ENCODE data around the gene GAB2. TPM values are rescaled to one million over a fixed set of nuclear protein-coding genes. Genes with fewer than 3 reads are reported as not detected.

Gene GAB2
- total and polyA plus RNA-seq, 2 donors (not counting 1 experiment from before 2014, with no cell fraction given), result 5.8 to 85.9 TPM

- H3K79me2 ChIP-seq (ENCODE audit: control insufficient read depth, insufficient read depth, low read length), result no peaks in the 10 kb centered on the region
- no peak overlapping the region for H3K4me2 ChIP-seq (replicated peaks; ENCODE audit: low read depth, low read length, poor library complexity, severe bottlenecking)
- ChIA-PET CTCF (no interaction called here), POLR2A (no interaction called here)
- no peak overlapping the region for H3K27ac Mint-ChIP-seq
- H4K20me1 ChIP-seq (ENCODE audit: control insufficient read depth, insufficient read depth, low read length, poor library complexity, severe bottlenecking), result no peaks in the 10 kb centered on the region
- DNase-seq (no peak), ATAC-seq (ENCODE audit: low read depth) (no peak)
- intact Hi-C loops (cut with micrococcal nuclease), result no loop called here
- no peaks in the 10 kb centered on the region for H3K9me3 Mint-ChIP-seq (ENCODE audit: insufficient read depth)
- no peaks in the 10 kb centered on the region for H3K27me3 Mint-ChIP-seq
- no peaks in the 10 kb centered on the region for H3K4me1 Mint-ChIP-seq
- H3K9me3 ChIP-seq (ENCODE audit: control extremely low read depth in 1 of 3, control insufficient read depth in 2 of 3, insufficient read depth in 1 of 3, low read length in 2 of 3), result no peaks in the 10 kb centered on the region
- no peaks in the 10 kb centered on the region for H3K4me1 ChIP-seq (ENCODE audit: control insufficient read depth in 2 of 2, insufficient read depth in 2 of 2, low read length in 2 of 2)
- WGBS (ENCODE audit: insufficient coverage), result 95% methylated on average over 16 of the region's 16 CpGs
- no peak overlapping the region for H3K27ac ChIP-seq (ENCODE audit: low read length in 2 of 2)
- no peaks in the 10 kb centered on the region for H3K27me3 ChIP-seq (replicated peaks in 1 of 4; ENCODE audit: control extremely low read depth in 1 of 4, control insufficient read depth in 3 of 4, insufficient read depth in 4 of 4, low read length in 3 of 4)
- H3K4me3 ChIP-seq (ENCODE audit: control extremely low read depth in 1 of 5, extremely low read depth in 1 of 5, insufficient read depth in 1 of 5, low read depth in 2 of 5, low read length in 4 of 5), result no peak overlapping the region
- no peak overlapping the region for H3K4me3 Mint-ChIP-seq
- H2AFZ ChIP-seq (ENCODE audit: insufficient read depth, low read depth, low read length, poor library complexity, severe bottlenecking), result no peak overlapping the region
- H3K9ac ChIP-seq (ENCODE audit: low read length), result no peak overlapping the region
- TF ChIP-seq EZH2 (IDR thresholded peaks at IDR 0.05; ENCODE audit: borderline replicate concordance, insufficient read depth, low read depth, low read length, poor library complexity, severe bottlenecking) (no peak), CTCF (IDR thresholded peaks at IDR 0.05) (no peak)
- peaks cover 0 to 2% of the 10 kb centered on the region in 2 experiments for H3K36me3 ChIP-seq (replicated peaks in 1 of 2; ENCODE audit: control extremely low read depth in 1 of 2, control insufficient read depth in 1 of 2, extremely low read depth in 1 of 2, insufficient read depth in 2 of 2, low read length in 1 of 2)
These were observed 209.1 kb downstream of the GAB2 start for GRCh38 chr11:78208257-78209165.
